RWPE2 (cell line): ENCODE results near the gene TMEM39B.

Source experiments
- ATAC-seq: fragments of 200-7000 bp; cut with Tn5 transposase; 3 replicates; pipeline ENCODE4 v1.9.1; 2021; ENCODE audit warnings: low read depth
- DNase-seq: peaks from one replicate; pipeline ENCODE4 v3.0.0-alpha.2; 2020; ENCODE audit warnings: low spot score
- H3K27ac ChIP-seq: fragments of 450-650 bp; 2 replicates; pipeline ENCODE4 v1.5.1; 2017; ENCODE audit warnings: mild to moderate bottlenecking; ENCODE audit not compliant: poor library complexity, severe bottlenecking
- H3K27me3 ChIP-seq: fragments of 250-450 bp; sonication (Bioruptor Pico); 2 replicates; pipeline ENCODE4 v1.5.1; 2021; ENCODE audit warnings: mild to moderate bottlenecking, moderate library complexity; ENCODE audit not compliant: insufficient read depth, poor library complexity, severe bottlenecking
- H3K36me3 ChIP-seq: fragments of 250-450 bp; sonication (Bioruptor Pico); 2 replicates; pipeline ENCODE4 v1.5.1; 2020; ENCODE audit warnings: low read depth, mild to moderate bottlenecking, moderate library complexity
- H3K4me1 ChIP-seq: fragments of 250-450 bp; sonication (Bioruptor Pico); 2 replicates; pipeline ENCODE4 v1.5.1; 2021; ENCODE audit warnings: mild to moderate bottlenecking, moderate library complexity; ENCODE audit not compliant: insufficient read depth, poor library complexity, severe bottlenecking
- H3K4me3 ChIP-seq: fragments of 250-450 bp; sonication (Bioruptor Pico); 2 replicates; pipeline ENCODE4 v1.5.1; 2021; ENCODE audit warnings: mild to moderate bottlenecking, moderate library complexity; ENCODE audit not compliant: severe bottlenecking
- H3K9me3 ChIP-seq: fragments of 250-450 bp; sonication (Bioruptor Pico); 2 replicates; pipeline ENCODE4 v1.5.1; 2021; ENCODE audit warnings: mild to moderate bottlenecking, moderate library complexity; ENCODE audit not compliant: severe bottlenecking
- CTCF ChIP-seq: fragments of 450-650 bp; IDR thresholded peaks from one replicate; pipeline ENCODE4 v1.5.1; 2017; ENCODE audit warnings: mild to moderate bottlenecking, moderate library complexity; ENCODE audit not compliant: poor library complexity, severe bottlenecking

Gene TMEM39B

DNA sequence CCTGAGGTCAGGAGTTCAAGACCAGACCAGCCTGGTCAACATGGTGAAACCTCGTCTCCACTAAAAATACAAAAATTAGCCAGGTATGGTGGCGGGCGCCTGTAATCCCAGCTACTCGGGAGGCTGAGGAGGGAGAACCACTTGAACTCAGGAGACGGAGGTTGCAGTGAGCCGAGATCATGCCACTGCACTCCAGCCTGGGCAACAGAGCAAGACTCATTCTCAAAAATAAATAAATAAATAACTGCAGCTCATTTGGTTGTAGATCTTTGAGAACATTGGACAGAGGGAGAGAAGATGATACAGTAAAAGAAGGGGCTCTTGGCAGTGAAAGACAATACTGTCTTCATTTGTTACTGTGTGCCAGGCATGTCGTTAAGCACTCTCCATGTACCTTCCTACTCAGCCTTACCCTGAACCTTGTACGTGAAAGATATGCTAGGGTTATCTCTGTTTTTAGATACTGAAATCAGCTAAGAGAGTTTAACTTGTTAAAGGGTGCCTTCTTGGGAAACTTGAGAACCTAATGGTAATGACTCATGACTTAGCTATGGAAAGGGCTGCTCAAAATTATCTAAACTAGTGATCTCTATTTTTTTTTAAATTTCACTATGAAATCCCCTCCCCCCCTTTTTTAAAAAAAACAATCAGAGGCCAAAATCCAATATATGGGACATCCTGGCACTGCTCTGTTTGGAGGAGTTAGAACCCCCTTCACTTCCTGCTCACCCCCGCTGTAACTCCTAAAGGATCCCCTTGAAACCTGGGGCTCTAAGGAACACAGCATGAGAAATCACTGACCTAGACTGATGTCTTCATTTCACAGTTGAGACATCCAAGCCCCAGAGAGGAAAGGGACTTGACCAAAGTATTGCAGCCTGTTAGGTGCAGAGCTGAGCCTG is 28.3 kb downstream of the TMEM39B start:
- H3K36me3 ChIP-seq = peaks cover 41% of the 10 kb centered on the region
- peak overlapping the region; percentile 40 for H3K27ac ChIP-seq
- peaks cover 8% of the 10 kb centered on the region for H3K4me1 ChIP-seq
- no peak overlapping the region for H3K4me3 ChIP-seq
- H3K27me3 ChIP-seq = no peaks in the 10 kb centered on the region
- H3K9me3 ChIP-seq = no peaks in the 10 kb centered on the region
- no peak for TF ChIP-seq CTCF
- peak; percentile 56 for ATAC-seq
- no peak for DNase-seq

DNA sequence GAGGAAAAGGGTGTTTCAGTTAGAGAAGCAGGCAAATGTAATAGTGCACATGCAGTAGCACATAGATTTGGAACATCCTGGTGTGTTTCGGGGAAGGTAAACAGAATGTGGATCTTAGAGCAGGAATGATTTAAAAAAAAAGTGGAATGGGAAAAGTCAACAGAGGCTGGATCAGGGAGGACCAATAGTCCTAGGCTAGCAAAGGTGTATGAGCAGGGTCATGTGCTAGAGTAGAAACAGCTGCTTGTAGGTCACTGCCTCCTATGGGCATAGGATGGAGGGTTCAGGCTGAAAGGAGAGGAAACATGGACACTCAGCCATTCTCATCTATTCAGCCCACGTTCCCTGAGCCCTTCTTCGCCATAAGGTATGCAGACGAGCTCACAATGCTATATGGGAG is 31.4 kb downstream of the TMEM39B start:
- H3K9me3 ChIP-seq = no peaks in the 10 kb centered on the region

DNA sequence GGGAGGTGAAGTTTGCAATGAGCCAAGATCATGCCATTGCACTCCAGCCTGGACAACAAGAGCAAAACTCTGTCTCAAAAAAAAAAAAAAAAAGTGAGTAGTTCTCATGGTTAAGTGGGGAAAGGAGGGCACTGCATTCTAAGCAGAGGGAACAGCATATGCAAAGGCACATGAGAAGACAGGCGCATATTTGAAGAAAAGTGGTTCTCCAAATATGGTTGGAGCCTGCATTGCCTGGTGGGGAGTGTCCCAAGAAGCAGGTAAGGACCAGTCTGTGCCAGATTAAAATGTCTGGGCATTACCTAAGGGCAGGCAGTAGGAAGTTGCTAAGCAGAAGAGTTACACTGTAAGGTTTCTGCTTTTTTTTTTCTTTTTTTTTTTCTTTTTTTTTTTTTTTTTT is 32.6 kb downstream of the TMEM39B start:
- no peak for DNase-seq
- no peak for TF ChIP-seq CTCF
- Histone ChIP-seq H3K4me1 (peaks cover 8% of the 10 kb centered on the region), H3K4me3 (no peak overlapping the region), H3K36me3 (peaks cover 15% of the 10 kb centered on the region), H3K27ac (no peak overlapping the region), H3K27me3 (no peaks in the 10 kb centered on the region), H3K9me3 (no peaks in the 10 kb centered on the region)
- no peak for ATAC-seq

More for the DNA sequence above, 31.4 kb downstream of the TMEM39B start:
- no peak overlapping the region for H3K27ac ChIP-seq
- no peak for ATAC-seq
- peaks cover 8% of the 10 kb centered on the region for H3K4me1 ChIP-seq
- TF ChIP-seq CTCF = no peak
- DNase-seq = no peak
- no peaks in the 10 kb centered on the region for H3K27me3 ChIP-seq
- no peak overlapping the region for H3K4me3 ChIP-seq
- peaks cover 21% of the 10 kb centered on the region for H3K36me3 ChIP-seq

DNA sequence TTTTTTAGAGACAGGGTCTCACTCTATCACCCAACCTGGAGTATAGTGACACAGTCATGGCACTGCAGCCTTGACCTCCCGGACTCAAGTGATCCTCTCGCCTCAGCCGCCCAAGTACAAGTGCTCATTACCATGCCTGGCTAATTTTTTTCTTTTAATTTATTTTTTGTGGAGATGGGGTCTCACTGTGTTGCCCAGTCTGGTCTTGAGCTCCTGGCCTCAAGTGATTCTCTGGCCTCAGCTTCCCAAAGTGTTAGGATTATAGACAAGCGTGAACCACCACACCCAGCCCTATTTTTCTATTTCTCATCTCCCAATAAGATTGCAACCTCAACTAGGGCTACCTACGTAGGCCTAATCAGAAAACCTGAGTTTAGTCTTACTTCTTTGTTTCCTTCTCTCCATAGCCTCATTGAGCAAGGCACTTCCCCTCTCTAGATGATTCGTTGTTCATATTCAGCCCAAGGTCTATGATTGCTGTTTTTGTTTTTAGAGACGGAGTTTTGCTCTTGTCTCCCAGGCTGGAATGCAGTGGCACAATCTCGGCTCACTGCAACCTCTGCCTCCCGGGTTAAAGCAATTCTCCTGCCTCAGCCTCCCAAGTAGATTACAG is 34.0 kb downstream of the TMEM39B start:
- ATAC-seq = no peak
- Histone ChIP-seq H3K27me3 (no peaks in the 10 kb centered on the region), H3K9me3 (no peaks in the 10 kb centered on the region), H3K36me3 (peaks cover 23% of the 10 kb centered on the region), H3K27ac (peak overlapping the region; percentile 87), H3K4me1 (no peaks in the 10 kb centered on the region), H3K4me3 (no peak overlapping the region)
- DNase-seq = no peak
- no peak for TF ChIP-seq CTCF
